Vagina (tissue), 2 donors: ENCODE results near the gene XAF1. TPM values are rescaled to one million over a fixed set of nuclear protein-coding genes. Genes with fewer than 3 reads are reported as not detected.

Experiments
- DNase-seq, 2 donors: peaks; one replicate each; pipeline ENCODE4 v3.0.0-alpha.2; 2017; ENCODE audit errors: extremely low spot score in 2 of 2
- H3K27ac ChIP-seq: fragments of 200-600 bp; sonication (generic); one replicate; pipeline ENCODE4 v1.5.1; 2019
- H3K27me3 ChIP-seq: fragments of 200-600 bp; sonication (generic); one replicate; pipeline ENCODE4 v1.5.1; 2019
- H3K36me3 ChIP-seq, 2 donors: fragments of 200-600 bp; sonication (generic); one replicate each; pipeline ENCODE4 v1.5.1; 2017 to 2019
- H3K4me1 ChIP-seq: fragments of 200-600 bp; sonication (generic); one replicate; pipeline ENCODE4 v1.5.1; 2019
- H3K4me3 ChIP-seq, 2 donors: fragments of 200-600 bp; sonication (generic); 1 replicate in 1 of 2; 2 replicates in 1 of 2; pipeline ENCODE4 v1.5.1; 2016 to 2019
- H3K9me3 ChIP-seq: fragments of 200-600 bp; sonication (generic); one replicate; pipeline ENCODE4 v1.5.1; 2019
- POLR2A ChIP-seq, 2 donors: fragments of 450-650 bp; IDR thresholded peaks; one replicate each; pipeline ENCODE4 v1.6.1; 2017; ENCODE audit warnings: antibody characterized with exemption in 2 of 2, mild to moderate bottlenecking in 2 of 2, moderate library complexity in 2 of 2
- POLR2AphosphoS5 ChIP-seq, 2 donors: sonication (generic); formaldehyde crosslinking; IDR thresholded peaks; one replicate each; pipeline ENCODE4 v1.9.0; 2017; ENCODE audit warnings: antibody characterized with exemption in 2 of 2, mild to moderate bottlenecking in 2 of 2, low read depth in 1 of 2; ENCODE audit not compliant: insufficient read depth in 1 of 2
- intact Hi-C: fragments of 100-400 bp; cut with DNase I; formaldehyde crosslinking; loops from one replicate; pipeline ENCODE4 v1.15.1; 2023
- total RNA-seq: library from RNA; depleted of rRNA; stranded (reverse); fragments of >200 nt; gene quantifications from one replicate; pipeline ENCODE4 v1.2.3, GENCODE V29; 2016
- TF ChIP-seq, protein P1 (sequence below), 3 experiments: fragments of 450-650 bp in 2 of 3; fragments of 200-600 bp in 1 of 3; sonication (generic) in 1 of 3; IDR thresholded peaks; one replicate each; pipeline ENCODE4 v1.5.1; 2017 to 2019; ENCODE audit warnings: antibody characterized with exemption in 3 of 3, mild to moderate bottlenecking in 2 of 3, moderate library complexity in 2 of 3

The XAF1 gene
- total RNA-seq, 1 donor from 2014 or later: 43.0 TPM

DNA sequence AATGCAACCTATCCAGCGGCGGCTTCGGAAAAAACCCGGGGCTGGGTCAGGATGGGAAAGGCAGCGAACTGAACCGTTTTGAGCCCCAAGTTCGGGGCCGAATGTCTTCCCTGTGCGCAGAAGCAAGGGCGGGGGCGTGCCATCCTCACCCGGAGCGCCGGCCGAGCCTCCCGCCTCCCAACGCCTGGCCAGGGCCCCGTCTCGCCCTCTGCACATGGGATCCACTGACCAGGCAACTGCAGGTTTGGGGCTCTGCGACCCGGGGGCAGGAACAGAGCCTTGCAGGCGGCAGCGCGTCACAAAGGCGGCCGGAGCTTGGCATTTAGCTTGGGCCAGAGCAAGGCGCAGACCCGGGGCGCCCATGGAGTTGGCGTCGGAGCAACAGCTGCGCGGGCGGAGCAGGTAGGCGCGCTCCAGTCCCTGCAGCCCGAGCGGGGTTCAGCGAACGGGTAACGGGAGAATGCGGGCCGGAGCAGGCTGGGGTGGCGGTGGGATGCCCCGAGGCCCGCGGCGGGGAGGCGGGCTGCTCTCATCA lies 20.1 kb downstream of the XAF1 start, which contains the start of gene FBXO39:
Gene FBXO39 (plus strand): TSS at position 345 of the 535 bp plus-strand sequence. CDS start 3,654 bp downstream, outside the sequence.
- Histone ChIP-seq H3K27me3 (no peaks in the 10 kb centered on the region), H3K4me1 (peaks cover 12% of the 10 kb centered on the region), H3K36me3 (peaks cover 0 to 34% of the 10 kb centered on the region in 2 donors), H3K9me3 (peaks cover 5% of the 10 kb centered on the region), H3K27ac (no peak within 1 kb of the TSS), H3K4me3 (peak within 1 kb of the TSS; percentile 3 to 12)
- intact Hi-C loops: no loop called here
- TF ChIP-seq POLR2AphosphoS5 (IDR thresholded peaks at IDR 0.05; ENCODE audit: insufficient read depth in 1 of 2, low read depth in 1 of 2) (no peak), POLR2A (IDR thresholded peaks at IDR 0.05) (no peak)
- TF ChIP-seq, protein P1, sequence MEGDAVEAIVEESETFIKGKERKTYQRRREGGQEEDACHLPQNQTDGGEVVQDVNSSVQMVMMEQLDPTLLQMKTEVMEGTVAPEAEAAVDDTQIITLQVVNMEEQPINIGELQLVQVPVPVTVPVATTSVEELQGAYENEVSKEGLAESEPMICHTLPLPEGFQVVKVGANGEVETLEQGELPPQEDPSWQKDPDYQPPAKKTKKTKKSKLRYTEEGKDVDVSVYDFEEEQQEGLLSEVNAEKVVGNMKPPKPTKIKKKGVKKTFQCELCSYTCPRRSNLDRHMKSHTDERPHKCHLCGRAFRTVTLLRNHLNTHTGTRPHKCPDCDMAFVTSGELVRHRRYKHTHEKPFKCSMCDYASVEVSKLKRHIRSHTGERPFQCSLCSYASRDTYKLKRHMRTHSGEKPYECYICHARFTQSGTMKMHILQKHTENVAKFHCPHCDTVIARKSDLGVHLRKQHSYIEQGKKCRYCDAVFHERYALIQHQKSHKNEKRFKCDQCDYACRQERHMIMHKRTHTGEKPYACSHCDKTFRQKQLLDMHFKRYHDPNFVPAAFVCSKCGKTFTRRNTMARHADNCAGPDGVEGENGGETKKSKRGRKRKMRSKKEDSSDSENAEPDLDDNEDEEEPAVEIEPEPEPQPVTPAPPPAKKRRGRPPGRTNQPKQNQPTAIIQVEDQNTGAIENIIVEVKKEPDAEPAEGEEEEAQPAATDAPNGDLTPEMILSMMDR (IDR thresholded peaks at IDR 0.05): no peak
- DNase-seq: peak in 1 of 2 donors; percentile 79

DNA sequence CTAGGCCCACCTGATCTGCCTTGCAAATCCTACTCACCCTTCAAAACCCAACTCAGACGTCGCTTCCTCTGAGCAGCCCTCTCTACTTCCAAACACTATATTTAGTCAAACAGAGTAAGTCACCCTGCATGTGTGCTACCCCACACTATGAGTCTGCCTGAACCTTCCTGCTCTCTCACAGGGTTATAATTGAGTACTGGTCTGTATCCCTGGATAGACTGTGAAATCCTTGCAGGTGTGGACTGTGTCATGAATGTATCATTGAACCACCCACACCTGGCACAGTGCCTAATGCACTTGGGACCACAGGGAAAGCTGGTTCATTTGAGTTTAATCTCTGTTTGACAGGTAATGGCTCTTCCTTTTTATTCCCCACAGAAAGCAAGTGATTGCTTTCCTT lies 23.6 kb downstream of the XAF1 start:
- no peak overlapping the region for H3K4me3 ChIP-seq
- H3K36me3 ChIP-seq: no peaks in the 10 kb centered on the region
- peaks cover 12% of the 10 kb centered on the region for H3K4me1 ChIP-seq
- H3K27me3 ChIP-seq: no peaks in the 10 kb centered on the region
- peak in 1 of 2 donors; percentile 52 for DNase-seq
- TF ChIP-seq POLR2AphosphoS5 (IDR thresholded peaks at IDR 0.05; ENCODE audit: insufficient read depth in 1 of 2, low read depth in 1 of 2) (no peak), POLR2A (IDR thresholded peaks at IDR 0.05) (no peak)
- TF ChIP-seq, protein P1 (IDR thresholded peaks at IDR 0.05): no peak
- H3K9me3 ChIP-seq: peaks cover 3% of the 10 kb centered on the region
- H3K27ac ChIP-seq: no peak overlapping the region
- intact Hi-C loops: no loop called here

DNA sequence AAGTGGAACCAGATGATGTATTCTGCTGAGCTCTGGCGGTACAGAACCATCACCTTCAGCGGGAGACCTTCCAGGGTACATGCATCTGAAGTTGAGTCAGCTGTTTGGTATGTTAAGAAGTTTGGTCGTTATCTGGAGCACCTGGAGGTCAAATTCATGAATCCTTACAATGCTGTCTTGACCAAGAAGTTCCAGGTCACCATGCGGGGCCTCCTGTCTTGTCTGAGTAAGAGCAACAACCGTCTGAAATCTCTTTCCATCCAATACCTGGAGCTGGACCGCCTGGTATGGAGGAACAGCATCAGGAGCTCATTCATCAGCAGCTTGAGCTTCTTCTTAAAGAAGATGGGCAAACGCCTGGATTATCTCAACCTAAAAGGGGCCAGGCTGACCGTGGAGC lies 24.2 kb downstream of the XAF1 start:
- H3K4me1 ChIP-seq: peaks cover 12% of the 10 kb centered on the region
- DNase-seq: peak in 1 of 2 donors; percentile 34
- H3K27me3 ChIP-seq: no peaks in the 10 kb centered on the region
- TF ChIP-seq POLR2A (IDR thresholded peaks at IDR 0.05) (no peak), POLR2AphosphoS5 (IDR thresholded peaks at IDR 0.05; ENCODE audit: insufficient read depth in 1 of 2, low read depth in 1 of 2) (no peak)
- TF ChIP-seq, protein P1 (IDR thresholded peaks at IDR 0.05): no peak
- no peak overlapping the region for H3K4me3 ChIP-seq
- H3K9me3 ChIP-seq: peaks cover 3% of the 10 kb centered on the region
- H3K27ac ChIP-seq: no peak overlapping the region
- intact Hi-C loops: loop anchor here (10.0 kb wide), 1 partner anchor 1615 kb away; the partner anchor contains the start of gene RNF222
- H3K36me3 ChIP-seq: no peaks in the 10 kb centered on the region

DNA sequence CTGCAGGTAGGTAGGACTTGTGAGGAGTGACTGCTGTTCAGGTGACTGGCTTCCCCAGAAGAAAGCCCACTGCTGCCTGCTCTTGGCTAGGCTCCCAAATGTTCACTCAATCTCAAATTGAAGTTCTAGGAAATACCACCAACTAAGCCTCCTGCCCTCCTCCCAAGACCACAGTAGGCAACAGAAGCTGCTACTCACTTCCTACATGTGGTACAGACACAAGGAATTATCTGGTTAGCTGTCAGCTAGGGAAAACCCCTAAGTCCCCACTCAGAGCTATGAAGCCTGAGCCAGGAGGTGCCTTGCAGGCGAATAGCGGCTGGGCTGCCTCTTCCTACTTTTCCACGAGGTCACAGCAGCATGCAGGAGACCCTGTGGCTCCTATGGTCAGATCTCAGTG lies 25.0 kb downstream of the XAF1 start:
- Histone ChIP-seq H3K4me3 (no peak overlapping the region), H3K27me3 (no peaks in the 10 kb centered on the region), H3K27ac (no peak overlapping the region), H3K9me3 (peaks cover 3% of the 10 kb centered on the region), H3K36me3 (no peaks in the 10 kb centered on the region), H3K4me1 (peaks cover 6% of the 10 kb centered on the region)
- intact Hi-C loops: loop anchor here (10.0 kb wide), 1 partner anchor 1614 kb away; the partner anchor contains the start of gene RNF222
- no peak for DNase-seq
- TF ChIP-seq POLR2AphosphoS5 (IDR thresholded peaks at IDR 0.05; ENCODE audit: insufficient read depth in 1 of 2, low read depth in 1 of 2): no peak
- no peak for TF ChIP-seq POLR2A (IDR thresholded peaks at IDR 0.05)
- TF ChIP-seq, protein P1 (IDR thresholded peaks at IDR 0.05): no peak

DNA sequence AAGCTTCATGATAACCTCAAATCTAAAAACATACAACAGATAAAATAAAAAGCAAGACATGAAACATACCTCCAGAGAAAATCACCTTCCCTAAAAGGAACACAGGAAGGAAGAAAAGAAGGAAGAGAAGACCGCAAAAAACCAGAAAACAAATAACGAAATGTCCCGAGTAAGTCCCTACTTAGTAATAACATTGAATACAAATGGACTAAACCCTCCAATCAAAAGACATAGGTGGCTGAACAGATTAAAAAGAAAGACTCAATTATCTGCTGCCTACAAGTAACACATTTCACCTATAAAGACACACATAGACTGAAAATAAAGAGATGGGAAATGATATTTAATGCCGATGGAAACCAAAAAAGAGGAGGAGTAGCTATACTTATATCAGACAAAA lies 26.4 kb downstream of the XAF1 start:
- H3K27me3 ChIP-seq: no peaks in the 10 kb centered on the region
- H3K36me3 ChIP-seq: no peaks in the 10 kb centered on the region
- no peaks in the 10 kb centered on the region for H3K4me1 ChIP-seq
- DNase-seq: no peak
- no peak for TF ChIP-seq POLR2A (IDR thresholded peaks at IDR 0.05)
- TF ChIP-seq, protein P1 (IDR thresholded peaks at IDR 0.05): no peak
- TF ChIP-seq POLR2AphosphoS5 (IDR thresholded peaks at IDR 0.05; ENCODE audit: insufficient read depth in 1 of 2, low read depth in 1 of 2): no peak
- H3K27ac ChIP-seq: no peak overlapping the region
- no peak overlapping the region for H3K4me3 ChIP-seq
- intact Hi-C loops: loop anchor here (10.0 kb wide), 1 partner anchor 1613 kb away; the partner anchor contains the start of gene RNF222
- H3K9me3 ChIP-seq: peaks cover 3% of the 10 kb centered on the region
